Tibial artery (tissue), 4 donors: ENCODE measurements around the gene KCTD3.

Experiments used
- DNase-seq, 2 donors: peaks; one replicate each; pipeline ENCODE4 v3.0.0-alpha.2; 2019
- H3K27ac ChIP-seq, 2 donors: fragments of 200-600 bp; sonication (generic) in 1 of 2; 1 replicate in 1 of 2; 2 replicates in 1 of 2; pipeline ENCODE4 v1.5.1; 2018 to 2019; ENCODE audit warnings: mild to moderate bottlenecking in 1 of 2
- H3K27me3 ChIP-seq, 2 donors: fragments of 200-600 bp; sonication (generic) in 1 of 2; one replicate each; pipeline versions ENCODE4 v1.5.1 to v1.6.0; 2016 to 2019
- H3K36me3 ChIP-seq, 3 donors: fragments of 200-600 bp; sonication (generic) in 2 of 3; one replicate each; pipeline ENCODE4 v1.5.1; 2016 to 2019; ENCODE audit warnings: mild to moderate bottlenecking in 2 of 3
- H3K4me1 ChIP-seq, 4 donors: fragments of 200-600 bp; sonication (generic) in 2 of 4; 1 replicate in 3 of 4; 2 replicates in 1 of 4; pipeline ENCODE4 v1.5.1; 2016 to 2019
- H3K4me3 ChIP-seq, 2 donors: fragments of 200-600 bp; sonication (generic) in 1 of 2; 1 replicate in 1 of 2; 2 replicates in 1 of 2; pipeline ENCODE4 v1.5.1; 2018 to 2019; ENCODE audit warnings: mild to moderate bottlenecking in 2 of 2
- H3K9me3 ChIP-seq, 3 donors: fragments of 200-600 bp; sonication (generic) in 1 of 3; one replicate each; pipeline ENCODE4 v1.5.1; 2016 to 2019
- intact Hi-C: fragments of 100-400 bp; cut with DNase I; formaldehyde crosslinking; loops from one replicate; pipeline ENCODE4 v1.15.0; 2023; ENCODE audit warnings: low total_unique reads
- TF ChIP-seq, protein P1 (sequence below), 2 experiments: fragments of 200-600 bp in 1 of 2; fragments of 450-650 bp in 1 of 2; IDR thresholded peaks; one replicate each; pipeline ENCODE4 v1.5.1; 2017 to 2019; ENCODE audit warnings: antibody characterized with exemption in 2 of 2, mild to moderate bottlenecking in 1 of 2, moderate library complexity in 1 of 2

The KCTD3 gene

DNA sequence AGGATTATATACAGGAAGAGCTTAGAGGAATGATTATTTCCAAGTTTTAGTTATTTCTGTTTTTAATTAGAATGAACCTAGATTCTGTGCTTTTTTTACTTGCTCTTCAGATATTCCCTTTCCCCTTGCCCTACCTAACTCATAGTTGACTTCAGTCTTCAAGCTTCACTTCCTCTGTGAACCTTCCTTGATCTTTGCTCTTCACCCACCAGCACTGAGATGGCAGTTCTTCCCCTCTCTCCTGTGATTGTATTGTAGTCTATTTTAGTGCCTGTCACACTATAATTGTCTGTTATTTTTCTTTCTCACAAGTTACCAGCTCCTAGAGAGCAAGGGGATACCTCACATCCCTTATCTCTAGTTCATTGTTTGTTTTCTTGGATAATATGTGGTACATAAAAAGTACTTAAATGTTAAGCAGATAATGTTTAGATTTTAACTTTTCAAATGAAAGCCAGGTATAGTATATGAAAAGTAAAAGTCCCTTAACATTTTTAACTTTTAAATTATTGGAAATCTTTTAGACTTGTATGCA lies 33.2 kb downstream of the KCTD3 start:
- Histone ChIP-seq H3K27ac (no peak overlapping the region), H3K9me3 (no peaks in the 10 kb centered on the region), H3K27me3 (no peaks in the 10 kb centered on the region), H3K4me3 (no peak overlapping the region), H3K36me3 (peaks cover 6 to 18% (median 16%) of the 10 kb centered on the region in 3 donors), H3K4me1 (peaks cover 0 to 6% (median 0%) of the 10 kb centered on the region in 4 donors)
- intact Hi-C loops = no loop called here
- no peak for DNase-seq
- TF ChIP-seq, protein P1, sequence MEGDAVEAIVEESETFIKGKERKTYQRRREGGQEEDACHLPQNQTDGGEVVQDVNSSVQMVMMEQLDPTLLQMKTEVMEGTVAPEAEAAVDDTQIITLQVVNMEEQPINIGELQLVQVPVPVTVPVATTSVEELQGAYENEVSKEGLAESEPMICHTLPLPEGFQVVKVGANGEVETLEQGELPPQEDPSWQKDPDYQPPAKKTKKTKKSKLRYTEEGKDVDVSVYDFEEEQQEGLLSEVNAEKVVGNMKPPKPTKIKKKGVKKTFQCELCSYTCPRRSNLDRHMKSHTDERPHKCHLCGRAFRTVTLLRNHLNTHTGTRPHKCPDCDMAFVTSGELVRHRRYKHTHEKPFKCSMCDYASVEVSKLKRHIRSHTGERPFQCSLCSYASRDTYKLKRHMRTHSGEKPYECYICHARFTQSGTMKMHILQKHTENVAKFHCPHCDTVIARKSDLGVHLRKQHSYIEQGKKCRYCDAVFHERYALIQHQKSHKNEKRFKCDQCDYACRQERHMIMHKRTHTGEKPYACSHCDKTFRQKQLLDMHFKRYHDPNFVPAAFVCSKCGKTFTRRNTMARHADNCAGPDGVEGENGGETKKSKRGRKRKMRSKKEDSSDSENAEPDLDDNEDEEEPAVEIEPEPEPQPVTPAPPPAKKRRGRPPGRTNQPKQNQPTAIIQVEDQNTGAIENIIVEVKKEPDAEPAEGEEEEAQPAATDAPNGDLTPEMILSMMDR (IDR thresholded peaks at IDR 0.05) = no peak

DNA sequence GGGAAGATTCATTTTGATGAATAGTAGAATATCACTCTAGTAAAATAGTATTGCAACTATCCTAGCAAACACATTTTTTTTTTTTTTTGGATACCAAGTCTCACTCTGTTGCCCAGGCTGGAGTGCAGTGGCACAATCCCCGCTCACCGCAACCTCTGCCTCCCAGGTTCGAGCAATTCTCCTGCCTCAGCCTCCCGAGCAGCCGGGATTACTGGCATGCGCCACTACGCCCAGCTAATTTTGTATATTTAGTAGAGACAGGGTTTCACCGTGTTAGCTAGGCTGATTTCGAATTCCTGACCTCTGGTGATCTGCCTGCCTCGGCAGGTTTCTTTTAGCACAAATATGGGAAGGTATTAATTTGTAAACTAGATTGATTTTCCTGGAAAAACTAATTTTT lies 33.8 kb downstream of the KCTD3 start:
- no peak for DNase-seq
- no peaks in the 10 kb centered on the region for H3K9me3 ChIP-seq
- H3K4me1 ChIP-seq = peaks cover 0 to 6% (median 0%) of the 10 kb centered on the region in 4 donors
- H3K36me3 ChIP-seq = peaks cover 6 to 18% (median 12%) of the 10 kb centered on the region in 3 donors
- H3K4me3 ChIP-seq = no peak overlapping the region
- no peaks in the 10 kb centered on the region for H3K27me3 ChIP-seq
- TF ChIP-seq, protein P1 (IDR thresholded peaks at IDR 0.05) = no peak
- no peak overlapping the region for H3K27ac ChIP-seq
- intact Hi-C loops = no loop called here

DNA sequence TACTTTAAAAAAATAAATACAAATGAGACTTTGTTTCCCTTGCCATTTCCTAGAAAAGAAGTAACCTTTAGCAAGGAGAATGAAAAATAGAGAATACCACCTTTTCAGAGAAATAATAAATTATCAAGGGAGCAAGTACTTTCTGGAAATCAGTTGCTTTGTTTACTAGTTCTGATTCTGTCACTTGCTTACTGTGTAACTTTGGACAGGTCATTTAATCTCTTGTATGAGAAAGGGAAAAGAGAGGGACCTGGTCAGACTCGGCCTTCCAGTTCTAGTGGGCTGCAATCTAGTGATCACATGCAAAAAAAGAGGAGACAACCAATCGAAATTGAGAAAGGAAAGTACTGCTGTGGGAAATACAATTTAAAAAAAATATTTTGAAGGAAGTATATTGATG lies 34.2 kb downstream of the KCTD3 start:
- H3K27me3 ChIP-seq = no peaks in the 10 kb centered on the region
- intact Hi-C loops = no loop called here
- no peak overlapping the region for H3K27ac ChIP-seq
- H3K9me3 ChIP-seq = no peaks in the 10 kb centered on the region
- H3K36me3 ChIP-seq = peaks cover 6 to 18% (median 10%) of the 10 kb centered on the region in 3 donors
- peaks cover 0 to 6% (median under 1%) of the 10 kb centered on the region in 4 donors for H3K4me1 ChIP-seq
- H3K4me3 ChIP-seq = no peak overlapping the region
- DNase-seq = no peak
- TF ChIP-seq, protein P1 (IDR thresholded peaks at IDR 0.05) = no peak

DNA sequence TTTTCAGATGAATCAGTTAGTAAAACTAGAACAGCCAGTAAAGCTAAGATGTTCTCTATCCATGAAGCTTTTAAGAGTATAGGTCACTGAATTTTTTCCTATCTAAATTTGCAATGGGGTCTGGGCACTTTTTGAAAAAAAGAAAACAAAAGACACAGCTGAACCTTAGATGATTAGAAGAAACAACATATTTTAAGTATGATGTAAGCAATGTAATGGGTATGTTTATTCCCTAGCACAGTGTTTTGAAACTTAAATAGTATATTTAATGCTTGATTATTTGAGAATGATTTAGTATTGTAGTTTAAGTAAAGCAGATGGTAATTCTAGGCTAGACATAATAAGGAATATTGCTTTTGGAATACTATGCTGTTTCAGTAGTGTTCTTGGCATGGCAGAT lies 36.2 kb downstream of the KCTD3 start:
- no peak overlapping the region for H3K4me3 ChIP-seq
- no peak overlapping the region for H3K27ac ChIP-seq
- intact Hi-C loops = no loop called here
- H3K36me3 ChIP-seq = peaks cover 0 to 11% (median 6%) of the 10 kb centered on the region in 3 donors
- no peak for DNase-seq
- TF ChIP-seq, protein P1 (IDR thresholded peaks at IDR 0.05) = no peak
- H3K27me3 ChIP-seq = no peaks in the 10 kb centered on the region
- H3K4me1 ChIP-seq = peaks cover 0 to 7% (median 1%) of the 10 kb centered on the region in 4 donors
- no peaks in the 10 kb centered on the region for H3K9me3 ChIP-seq

DNA sequence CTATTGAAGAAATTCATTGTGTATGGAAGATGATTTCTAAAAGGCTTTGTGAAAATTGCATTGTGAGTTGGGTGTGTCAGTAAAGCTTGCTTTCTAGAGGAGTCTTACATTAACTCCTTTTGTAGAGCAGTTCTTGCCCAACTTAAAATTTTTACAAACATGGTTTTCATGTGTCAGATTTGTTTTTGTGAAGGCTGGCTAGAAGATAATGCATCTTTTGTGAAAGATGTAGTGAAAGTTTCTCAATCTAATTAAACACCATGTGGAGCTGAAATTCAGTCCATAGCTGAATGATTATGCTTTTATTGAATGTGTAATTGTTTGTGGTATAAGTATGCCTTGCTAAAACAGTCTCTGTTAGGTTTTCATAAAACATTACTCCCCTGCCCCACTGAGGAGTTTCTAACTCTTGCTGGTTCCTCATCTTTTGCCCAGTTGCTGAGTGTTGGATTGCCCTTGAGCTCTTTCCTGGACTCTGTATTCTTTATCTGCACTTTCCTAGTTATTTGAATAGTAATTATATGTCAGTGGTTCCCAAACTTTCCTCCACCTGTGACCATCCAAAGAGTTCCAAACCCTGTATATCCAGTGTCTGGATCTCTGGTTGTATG lies 38.0 kb downstream of the KCTD3 start:
- Histone ChIP-seq H3K4me3 (no peak overlapping the region), H3K27me3 (no peaks in the 10 kb centered on the region), H3K9me3 (no peaks in the 10 kb centered on the region), H3K4me1 (peaks cover 0 to 15% (median 3%) of the 10 kb centered on the region in 4 donors), H3K36me3 (peaks cover 14 to 26% (median 14%) of the 10 kb centered on the region in 3 donors), H3K27ac (no peak overlapping the region)
- TF ChIP-seq, protein P1 (IDR thresholded peaks at IDR 0.05) = no peak
- no peak for DNase-seq
- intact Hi-C loops = no loop called here
